GM18505 (cell line): ENCODE data around the gene HOXC13.

Experiments used
- ATAC-seq: cut with Tn5 transposase; IDR thresholded peaks from one replicate; pipeline ENCODE4 v1.9.1; 2021; ENCODE audit not compliant: unreplicated experiment
- POLR2A ChIP-seq: IDR thresholded peaks from 4 replicates; pipeline ENCODE4 v1.6.1; 2011; ENCODE audit warnings: borderline replicate concordance; ENCODE audit not compliant: insufficient read depth, insufficient read length; ENCODE audit errors: extremely low read depth

Gene HOXC13, protein sequence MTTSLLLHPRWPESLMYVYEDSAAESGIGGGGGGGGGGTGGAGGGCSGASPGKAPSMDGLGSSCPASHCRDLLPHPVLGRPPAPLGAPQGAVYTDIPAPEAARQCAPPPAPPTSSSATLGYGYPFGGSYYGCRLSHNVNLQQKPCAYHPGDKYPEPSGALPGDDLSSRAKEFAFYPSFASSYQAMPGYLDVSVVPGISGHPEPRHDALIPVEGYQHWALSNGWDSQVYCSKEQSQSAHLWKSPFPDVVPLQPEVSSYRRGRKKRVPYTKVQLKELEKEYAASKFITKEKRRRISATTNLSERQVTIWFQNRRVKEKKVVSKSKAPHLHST

DNA sequence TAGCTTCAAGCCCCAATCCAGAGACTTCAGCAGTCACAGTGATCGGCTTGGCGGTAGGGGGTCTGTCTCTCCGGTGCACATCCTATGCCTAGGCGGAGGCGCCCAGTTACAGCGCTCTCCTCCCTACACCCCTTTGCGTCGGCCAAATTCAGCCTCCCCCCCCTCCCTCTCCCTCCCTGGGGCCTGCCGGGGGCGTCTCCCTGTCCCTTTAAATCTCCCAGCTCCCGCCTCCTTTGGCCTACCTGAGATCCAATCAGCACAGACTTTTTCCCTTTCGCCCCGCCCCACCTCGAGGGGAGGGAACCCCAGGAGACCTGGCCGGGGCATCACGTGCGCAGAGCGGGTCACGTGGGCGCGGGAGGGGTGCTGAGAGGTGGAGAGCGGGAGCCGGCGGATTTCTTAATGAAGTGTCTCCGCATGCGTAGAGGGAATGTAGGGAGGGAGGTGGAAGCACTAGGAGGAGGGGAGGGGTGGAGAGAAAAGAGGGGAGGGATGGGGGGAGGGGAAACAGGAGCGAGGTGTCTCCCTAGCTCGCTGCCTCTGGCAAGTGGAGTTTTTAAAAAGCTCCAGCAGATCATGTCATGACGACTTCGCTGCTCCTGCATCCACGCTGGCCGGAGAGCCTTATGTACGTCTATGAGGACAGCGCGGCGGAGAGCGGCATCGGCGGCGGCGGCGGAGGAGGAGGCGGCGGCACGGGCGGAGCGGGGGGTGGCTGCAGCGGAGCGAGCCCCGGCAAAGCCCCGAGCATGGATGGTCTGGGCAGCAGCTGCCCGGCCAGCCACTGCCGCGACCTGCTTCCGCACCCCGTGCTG lies at the start of gene HOXC13:
HOXC13 (plus strand) TSS at position 506 of the 815 bp plus-strand sequence; CDS start at position 582, 76 bp downstream.
- no peak for ATAC-seq
- TF ChIP-seq POLR2A = no peak

DNA sequence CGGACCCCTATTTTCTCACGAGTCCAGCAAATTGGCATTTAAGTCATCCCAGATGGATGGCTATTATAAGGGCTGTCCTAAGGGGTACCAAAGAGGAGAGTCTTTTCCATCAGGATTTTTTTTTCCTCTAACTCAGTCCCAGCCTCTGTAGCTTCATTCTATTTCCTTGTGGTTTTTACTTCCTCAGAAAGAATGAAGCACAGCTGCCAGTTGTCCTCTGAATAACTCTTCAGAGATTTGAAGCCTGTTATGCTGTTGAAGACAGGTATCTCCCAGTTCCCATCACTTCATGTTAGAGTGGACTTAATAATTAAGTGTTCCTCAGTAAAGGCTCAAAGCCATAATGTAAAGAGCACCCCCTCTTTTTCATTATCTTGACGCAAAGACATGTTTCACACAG lies 48.5 kb upstream of the HOXC13 start:
- no peak for ATAC-seq

DNA sequence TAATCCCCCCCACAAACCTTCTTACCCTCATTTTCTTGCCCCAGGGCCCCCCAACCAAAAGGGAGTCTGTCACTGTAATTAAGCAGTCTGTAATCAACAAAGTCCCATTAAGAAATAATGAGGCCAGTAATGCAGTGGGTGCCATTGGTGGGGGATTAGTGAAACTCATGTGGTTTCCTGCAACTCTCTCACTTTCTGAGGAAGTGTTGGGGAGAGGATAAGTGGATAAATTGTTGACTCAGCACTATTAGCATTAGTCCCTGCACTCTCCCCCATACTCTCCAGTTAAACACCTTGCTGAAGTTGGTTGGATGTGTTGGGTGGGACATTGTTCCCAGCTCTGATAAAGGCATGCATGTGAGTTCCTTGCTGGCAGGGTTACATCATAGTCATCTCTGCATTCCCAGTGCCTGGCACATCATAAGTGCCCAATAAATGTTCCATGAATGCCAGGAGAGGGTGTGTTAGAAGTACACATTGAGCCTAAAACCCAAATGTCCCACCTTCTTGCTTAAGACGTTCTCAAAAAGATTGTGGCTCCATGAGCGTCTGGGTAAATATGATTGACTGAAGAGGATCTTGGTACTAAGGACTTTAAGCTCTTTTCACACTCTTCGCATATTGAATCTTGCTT lies 45.8 kb upstream of the HOXC13 start:
- no peak for TF ChIP-seq POLR2A
- no peak for ATAC-seq

More for the DNA sequence above, 48.5 kb upstream of the HOXC13 start:
- TF ChIP-seq POLR2A = no peak

DNA sequence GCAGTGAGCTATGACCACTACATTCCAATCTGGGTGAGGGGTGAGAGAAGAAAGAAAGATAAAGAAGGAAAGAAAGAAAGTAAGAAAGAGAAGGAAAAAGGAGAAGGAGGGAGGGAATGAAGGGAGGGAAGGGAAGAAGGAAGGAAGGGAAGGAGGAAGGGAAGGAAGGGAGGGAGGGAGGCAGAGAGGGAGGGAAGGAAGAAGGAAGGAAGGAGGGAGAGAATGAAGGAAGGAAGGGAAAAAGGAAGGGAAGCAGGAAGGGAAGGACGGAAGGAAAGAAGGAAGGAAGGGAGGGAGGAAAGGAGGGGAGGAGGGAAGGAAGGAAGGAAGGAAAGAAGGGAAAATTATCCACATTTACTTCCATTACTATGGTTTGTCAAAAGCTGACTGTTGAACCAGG lies 39.4 kb upstream of the HOXC13 start:
- no peak for ATAC-seq
- TF ChIP-seq POLR2A = no peak

DNA sequence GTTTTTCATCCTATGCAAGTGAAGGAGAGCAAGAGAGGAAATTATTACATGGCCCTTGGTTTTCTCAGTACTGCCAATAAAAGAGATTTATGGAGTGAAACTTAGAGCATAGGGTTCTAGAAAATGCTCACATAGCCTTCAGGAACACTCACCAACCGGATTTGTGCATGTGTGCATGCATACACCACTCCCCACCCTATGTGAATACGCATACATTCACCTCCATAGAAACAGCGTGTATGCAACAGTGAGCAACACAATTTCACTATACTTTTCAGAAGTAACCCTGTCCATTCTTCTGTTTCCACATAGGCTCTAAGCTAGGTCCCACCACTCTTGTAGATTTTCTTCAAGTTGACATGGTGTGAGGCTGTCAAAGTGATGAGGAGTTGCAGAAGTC lies 31.5 kb upstream of the HOXC13 start:
- TF ChIP-seq POLR2A = no peak
- no peak for ATAC-seq

DNA sequence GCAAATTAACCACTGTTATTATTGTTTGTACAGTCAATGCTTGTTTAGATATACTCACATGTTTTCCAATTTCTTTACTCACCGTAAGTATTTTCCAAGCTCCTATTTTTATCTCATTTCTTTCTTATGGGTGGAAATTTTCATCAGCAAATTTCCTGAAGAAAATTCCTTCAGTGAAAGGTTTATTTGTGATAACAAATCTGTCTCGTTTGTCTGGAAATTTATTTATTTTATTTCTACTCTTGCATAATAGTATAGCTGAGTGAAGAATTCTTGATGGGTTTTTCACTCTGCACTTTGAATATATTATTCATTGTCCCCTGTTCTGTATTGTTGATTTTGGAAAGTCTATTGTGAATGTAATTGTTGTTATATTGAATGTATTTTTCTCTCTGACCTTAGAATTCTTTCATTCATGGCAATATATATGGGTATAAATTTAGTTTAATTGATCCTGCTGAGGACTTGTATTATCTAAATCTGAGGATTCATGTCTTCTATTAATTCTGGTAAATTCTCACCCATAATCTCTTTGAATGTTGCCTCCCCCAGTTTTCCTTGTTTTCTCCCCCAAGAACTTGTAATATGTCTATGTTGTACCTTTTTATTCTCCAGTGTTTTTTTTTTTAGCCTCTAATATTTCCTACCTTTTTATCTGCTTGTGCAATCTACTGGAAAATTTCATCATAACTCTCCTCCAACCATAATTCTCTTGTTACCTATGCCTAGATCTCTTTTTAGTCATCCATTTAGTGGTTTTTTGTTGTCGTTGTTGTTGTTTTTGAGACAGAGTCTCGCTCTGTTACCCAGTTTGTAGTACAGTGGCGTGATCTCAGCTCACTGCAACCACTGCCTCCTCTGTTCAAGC lies 21.6 kb upstream of the HOXC13 start:
- no peak for TF ChIP-seq POLR2A

DNA sequence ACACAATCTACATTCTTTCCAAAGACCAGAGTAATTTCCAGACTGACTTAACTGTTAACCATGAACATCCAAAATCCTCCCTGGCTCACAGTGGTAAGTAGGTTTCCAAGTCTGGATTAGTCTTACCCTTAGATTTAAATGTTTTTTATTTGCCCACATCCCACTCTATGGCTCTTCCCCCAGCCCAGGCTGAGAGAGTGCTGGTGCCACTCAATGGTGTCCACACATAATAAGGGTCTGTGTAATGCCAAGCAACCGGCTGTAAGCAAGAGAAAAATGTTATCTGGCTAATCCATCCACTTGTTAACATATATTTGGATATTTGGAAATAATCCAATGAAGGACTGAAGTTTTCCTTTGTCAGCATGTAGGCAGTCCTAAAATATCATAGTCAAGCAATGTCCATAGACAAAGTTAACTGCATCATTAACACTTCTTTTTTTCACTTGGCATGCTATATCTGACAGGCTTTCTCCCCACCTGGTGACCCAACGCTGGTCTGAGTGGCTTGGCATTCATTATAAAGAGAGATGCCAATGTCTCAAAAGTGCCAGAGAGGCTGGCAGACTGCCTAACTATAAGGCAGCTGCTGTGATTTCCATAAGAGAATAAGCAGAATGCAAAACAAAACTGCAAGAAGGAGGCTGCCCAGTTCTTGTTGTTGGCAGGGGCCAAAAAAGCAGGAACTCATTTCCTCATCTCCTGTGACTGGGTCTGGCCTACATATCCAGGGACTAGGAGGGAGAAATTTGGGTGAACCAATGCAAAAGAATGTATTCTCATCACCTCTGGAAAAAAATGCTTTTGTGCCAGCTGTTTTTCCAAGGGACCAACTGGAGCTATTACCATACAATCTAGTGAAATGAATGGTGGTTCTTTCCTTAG lies 13.9 kb upstream of the HOXC13 start:
- no peak for TF ChIP-seq POLR2A
- no peak for ATAC-seq

More for the DNA sequence above, 21.6 kb upstream of the HOXC13 start:
- ATAC-seq = no peak

DNA sequence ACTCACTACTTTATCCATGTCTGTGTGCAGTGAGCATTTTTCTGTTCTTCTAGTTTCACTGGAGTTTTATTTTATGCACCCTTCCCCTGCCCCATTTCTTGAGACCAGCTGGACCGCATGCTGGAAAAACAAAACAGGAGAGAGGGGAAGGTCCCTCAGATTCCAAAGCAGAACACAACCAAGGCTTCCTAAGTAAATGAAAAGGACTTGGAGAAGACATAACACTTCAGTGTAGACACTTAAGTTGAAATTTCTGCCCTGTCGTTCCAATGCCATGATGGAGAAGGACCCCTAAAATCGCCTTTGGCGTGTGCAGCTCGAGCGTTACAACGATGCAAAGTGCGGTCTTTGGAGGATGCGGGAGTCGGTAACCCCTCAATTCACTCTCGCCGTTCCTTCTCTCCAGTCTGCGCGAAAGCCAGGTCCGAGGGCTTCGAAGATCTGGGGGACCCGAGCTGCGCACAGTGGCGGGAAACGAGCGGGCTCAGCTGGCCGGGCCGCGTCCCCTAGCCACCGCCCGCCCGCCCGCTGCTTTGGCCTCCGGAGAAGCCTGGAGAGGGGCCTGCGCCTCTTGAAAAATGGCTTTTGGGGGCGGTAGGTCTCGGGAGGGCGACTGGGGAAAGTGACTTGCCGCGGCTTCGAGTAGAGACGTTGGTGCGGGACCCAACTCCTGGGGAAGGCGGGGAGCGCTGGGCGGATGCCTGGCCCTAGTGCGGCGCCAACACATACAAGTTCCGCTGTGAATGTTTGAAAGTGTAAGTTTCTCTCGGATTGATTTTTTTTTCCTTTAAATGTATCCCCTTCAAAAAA lies 11.2 kb upstream of the HOXC13 start:
- no peak for ATAC-seq
- TF ChIP-seq POLR2A = no peak

DNA sequence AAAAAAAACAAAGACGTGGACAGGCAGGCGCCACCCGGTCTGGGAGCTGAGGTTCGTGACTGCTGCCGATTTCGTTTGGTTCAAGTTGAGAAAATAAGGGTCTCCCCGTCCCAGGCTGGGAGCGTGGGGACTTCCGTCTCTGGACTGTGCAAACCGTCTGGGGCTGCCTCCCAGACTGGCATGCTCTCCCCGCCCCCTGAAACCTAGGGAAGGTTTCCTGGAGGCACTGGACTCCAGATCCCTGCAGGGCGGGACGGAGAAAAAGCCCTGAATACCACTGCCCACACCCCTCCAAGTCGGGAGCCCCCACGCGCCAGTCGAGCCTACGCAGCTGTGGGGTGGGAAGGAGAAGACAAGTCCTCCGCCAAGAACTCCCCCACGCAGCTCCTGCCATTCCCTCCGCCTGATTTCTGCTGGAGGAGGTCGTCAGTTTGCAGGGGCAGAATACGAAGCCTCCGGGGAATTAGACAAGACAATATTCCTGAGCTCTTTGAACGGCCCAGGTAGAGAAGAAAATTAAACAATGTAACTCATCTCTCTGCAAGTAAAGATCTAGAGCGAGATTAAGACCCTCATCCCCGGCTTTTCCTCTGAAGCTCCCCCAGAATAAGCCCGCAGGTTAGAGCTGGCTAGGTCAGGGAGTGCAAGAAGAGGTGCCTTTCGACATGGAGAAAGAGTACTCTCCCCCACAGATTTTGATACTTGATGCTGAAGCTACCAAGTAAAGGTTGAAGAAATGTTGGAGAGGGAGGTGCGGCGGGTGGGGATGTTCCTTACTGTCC lies 10.4 kb upstream of the HOXC13 start:
- no peak for ATAC-seq
- TF ChIP-seq POLR2A = no peak

DNA sequence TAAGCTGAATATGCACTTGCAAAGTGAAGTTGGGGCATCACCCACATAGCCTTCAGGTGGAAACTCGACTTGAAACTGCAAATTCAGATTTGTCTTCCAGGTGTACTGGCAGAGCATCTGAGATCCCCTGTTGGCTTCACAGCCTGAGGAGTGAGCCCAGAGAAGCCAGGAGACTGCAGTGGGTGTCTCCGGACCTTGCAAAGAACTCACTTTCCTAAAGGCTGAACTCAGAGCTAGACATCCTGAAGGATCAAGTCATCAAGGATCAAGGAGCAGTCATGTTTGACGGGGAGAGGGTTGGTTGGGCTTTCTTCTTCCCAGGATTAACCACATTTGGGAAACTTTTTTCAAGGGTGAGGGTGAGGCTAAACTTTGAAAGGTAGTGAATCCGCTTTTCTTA lies 9.1 kb upstream of the HOXC13 start:
- no peak for ATAC-seq
- TF ChIP-seq POLR2A = no peak
